Stomach smooth muscle (tissue), 2 donors: ENCODE results near the gene RDH8.
"Not testable (repeated sequence)": the region's sequence is repeated elsewhere in the genome, so short reads cannot be mapped to it uniquely, and the experiment has no call there.

Source experiments
- H3K27ac ChIP-seq: one replicate; pipeline ENCODE4 v1.7.0; 2013; ENCODE audit warnings: mild to moderate bottlenecking, low read length, inconsistent platforms
- H3K27me3 ChIP-seq, 2 donors: one replicate each; pipeline ENCODE4 v1.7.0; 2013; ENCODE audit warnings: low read length in 2 of 2; ENCODE audit not compliant: insufficient read depth in 2 of 2, control insufficient read depth in 1 of 2
- H3K36me3 ChIP-seq, 2 donors: one replicate each; pipeline ENCODE4 v1.7.0; 2013; ENCODE audit warnings: low read length in 2 of 2; ENCODE audit not compliant: control insufficient read depth in 2 of 2, insufficient read depth in 2 of 2
- H3K4me1 ChIP-seq: one replicate; pipeline ENCODE4 v1.7.0; 2013; ENCODE audit warnings: low read length; ENCODE audit not compliant: control insufficient read depth, insufficient read depth
- H3K4me3 ChIP-seq, 2 donors: one replicate each; pipeline ENCODE4 v1.7.0; 2013; ENCODE audit warnings: low read length in 2 of 2
- H3K9ac ChIP-seq, 2 donors: one replicate each; pipeline ENCODE4 v1.7.0; 2013; ENCODE audit warnings: low read length in 2 of 2, mild to moderate bottlenecking in 1 of 2
- H3K9me3 ChIP-seq, 2 donors: one replicate each; pipeline ENCODE4 v1.7.0; 2013; ENCODE audit warnings: low read length in 2 of 2; ENCODE audit not compliant: control insufficient read depth in 2 of 2
- donor health status: healthy.
- donor health status: Pancreatic carcinoma.

RDH8 gene

GRCh38 chr19:10013834-10014618, 743 bp downstream of the RDH8 start:
- Histone ChIP-seq H3K4me1 (peaks cover 2% of the 10 kb centered on the region), H3K27me3 (peaks cover 24 to 26% of the 10 kb centered on the region in 2 donors), H3K9me3 (no peaks in the 10 kb centered on the region), H3K4me3 (no peak overlapping the region), H3K36me3 (no peaks in the 10 kb centered on the region), H3K9ac (no peak overlapping the region), H3K27ac (no peak overlapping the region)

DNA sequence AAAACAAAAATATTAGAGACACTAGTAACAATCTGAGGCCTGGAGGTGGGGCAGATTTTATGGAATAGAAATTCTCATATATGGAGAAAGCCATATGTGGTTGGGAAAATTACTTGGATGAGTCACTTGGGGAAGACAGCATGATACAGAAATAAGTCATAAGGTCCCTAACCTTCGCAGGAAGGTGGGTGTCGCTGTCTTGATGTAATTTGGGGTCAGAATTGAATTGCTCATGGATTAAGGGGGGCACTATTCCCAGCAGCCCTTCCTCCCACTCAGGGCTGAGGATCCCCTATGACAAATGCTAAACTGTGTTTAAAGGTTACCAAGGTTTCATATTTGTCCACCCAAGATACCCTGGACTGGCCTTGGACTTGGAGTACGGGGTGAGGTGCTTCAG, 5.0 kb downstream of the RDH8 start:
- Histone ChIP-seq H3K4me3 (no peak overlapping the region), H3K27ac (no peak overlapping the region), H3K4me1 (no peaks in the 10 kb centered on the region), H3K36me3 (no peaks in the 10 kb centered on the region), H3K27me3 (peaks cover 2 to 13% of the 10 kb centered on the region in 2 donors), H3K9ac (no peak overlapping the region), H3K9me3 (no peaks in the 10 kb centered on the region)

DNA sequence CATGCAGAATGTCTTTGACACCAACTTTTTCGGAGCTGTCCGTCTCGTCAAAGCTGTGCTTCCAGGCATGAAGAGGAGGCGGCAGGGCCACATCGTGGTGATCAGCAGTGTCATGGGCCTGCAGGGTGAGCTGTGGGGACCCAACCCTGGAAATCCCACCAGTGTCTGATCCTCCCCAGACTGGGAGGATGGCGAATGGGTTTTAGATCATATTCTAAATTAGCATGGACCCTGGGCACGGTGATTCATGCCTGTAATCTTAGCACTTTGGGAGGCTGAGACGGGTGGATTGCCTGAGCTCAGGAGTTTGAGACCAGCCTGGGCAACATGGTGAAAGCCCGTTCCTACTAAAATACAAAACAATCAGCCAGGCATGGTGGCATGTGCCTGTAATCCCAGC, 5.5 kb downstream of the RDH8 start:
- Histone ChIP-seq H3K36me3 (no peaks in the 10 kb centered on the region), H3K27ac (no peak overlapping the region), H3K4me1 (no peaks in the 10 kb centered on the region), H3K4me3 (no peak overlapping the region), H3K27me3 (peaks cover 2 to 10% of the 10 kb centered on the region in 2 donors), H3K9me3 (no peaks in the 10 kb centered on the region), H3K9ac (no peak overlapping the region)

- Histone ChIP-seq H3K4me1 (no peaks in the 10 kb centered on the region), H3K9ac (no peak overlapping the region), H3K9me3 (no peaks in the 10 kb centered on the region), H3K27me3 (peaks cover 2 to 8% of the 10 kb centered on the region in 2 donors), H3K27ac (no peak overlapping the region), H3K36me3 (no peaks in the 10 kb centered on the region), H3K4me3 (no peak overlapping the region)
These were observed 6.0 kb downstream of the RDH8 start for GRCh38 chr19:10019246-10019645.

GRCh38 chr19:10020851-10021250, 7.6 kb downstream of the RDH8 start:
- Histone ChIP-seq H3K36me3 (no peaks in the 10 kb centered on the region), H3K9me3 (no peaks in the 10 kb centered on the region), H3K9ac (no peak overlapping the region), H3K4me1 (no peaks in the 10 kb centered on the region), H3K4me3 (no peak overlapping the region), H3K27me3 (peaks cover 2 to 6% of the 10 kb centered on the region in 2 donors), H3K27ac (no peak overlapping the region)

- peaks cover 2 to 8% of the 10 kb centered on the region in 2 donors for H3K27me3 ChIP-seq
- no peak overlapping the region for H3K4me3 ChIP-seq
- no peaks in the 10 kb centered on the region for H3K4me1 ChIP-seq
- no peaks in the 10 kb centered on the region for H3K9me3 ChIP-seq
- H3K36me3 ChIP-seq = no peaks in the 10 kb centered on the region
- no peak overlapping the region for H3K9ac ChIP-seq
- no peak overlapping the region for H3K27ac ChIP-seq
These were observed 8.2 kb downstream of the RDH8 start for GRCh38 chr19:10021446-10021845.

DNA sequence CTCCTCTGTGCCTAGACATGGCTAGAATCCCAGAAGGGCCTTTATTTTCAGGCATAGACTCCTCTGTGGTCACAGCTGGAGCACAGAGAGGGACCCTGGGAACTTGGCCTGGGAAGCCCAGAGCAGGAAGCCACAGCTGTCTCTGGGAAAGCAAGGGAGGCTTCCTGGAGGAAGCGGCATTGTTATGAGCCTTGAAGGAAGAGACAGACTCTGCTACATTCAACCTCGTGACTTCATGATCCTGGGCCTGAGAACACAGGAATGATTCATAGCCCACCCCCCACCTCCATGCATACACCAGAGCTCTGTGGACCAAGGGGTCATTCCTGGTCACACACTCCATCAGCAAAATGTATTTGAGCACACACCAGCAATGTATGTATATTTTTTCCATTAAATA, 8.6 kb downstream of the RDH8 start:
- Histone ChIP-seq H3K36me3 (no peaks in the 10 kb centered on the region), H3K9me3 (no peaks in the 10 kb centered on the region), H3K27ac (no peak overlapping the region), H3K9ac (no peak overlapping the region), H3K27me3 (peaks cover 0 to 7% of the 10 kb centered on the region in 2 donors), H3K4me1 (no peaks in the 10 kb centered on the region), H3K4me3 (no peak overlapping the region)

GRCh38 chr19:10023096-10023495, 9.8 kb downstream of the RDH8 start:
- not testable (repeated sequence) for H3K9ac ChIP-seq

DNA sequence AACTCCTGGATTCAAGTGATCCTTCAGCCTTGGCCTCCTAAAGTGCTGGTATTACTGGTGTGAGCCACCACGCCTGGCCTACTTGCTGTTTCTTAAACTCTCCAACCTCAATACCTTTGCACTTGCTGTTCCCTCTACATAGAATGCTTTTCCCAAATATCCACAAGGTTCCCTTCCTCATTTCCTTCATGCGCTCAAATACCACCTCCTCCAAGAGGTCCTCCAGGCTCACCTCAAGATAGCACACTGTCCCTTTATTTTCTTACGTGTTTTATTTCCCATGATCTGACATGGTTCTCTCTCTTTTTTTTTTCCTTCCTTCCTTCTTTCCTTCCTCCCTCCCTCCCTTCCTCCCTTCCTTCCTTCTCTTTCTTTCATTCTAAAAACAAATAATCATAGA, 13.5 kb downstream of the RDH8 start:
- Histone ChIP-seq H3K27me3 (peaks cover 0 to 9% of the 10 kb centered on the region in 2 donors), H3K4me3 (no peak overlapping the region), H3K4me1 (peaks cover 6% of the 10 kb centered on the region)

More at GRCh38 chr19:10023096-10023495, 9.8 kb downstream of the RDH8 start:
- H3K36me3 ChIP-seq, H3K27me3 ChIP-seq, H3K4me1 ChIP-seq, H3K27ac ChIP-seq, H3K9me3 ChIP-seq, H3K4me3 ChIP-seq: not testable (repeated sequence)

GRCh38 chr19:10027158-10027997, 14.1 kb downstream of the RDH8 start:
- H3K27ac ChIP-seq = no peak overlapping the region
- H3K4me3 ChIP-seq = peak overlapping the region in 1 of 2 donors; percentile 59
- H3K4me1 ChIP-seq = peaks cover 6% of the 10 kb centered on the region
- H3K9me3 ChIP-seq = no peaks in the 10 kb centered on the region
- H3K27me3 ChIP-seq = peaks cover 4 to 10% of the 10 kb centered on the region in 2 donors
- H3K9ac ChIP-seq = no peak overlapping the region
- H3K36me3 ChIP-seq = no peaks in the 10 kb centered on the region

More for the DNA sequence above, 13.5 kb downstream of the RDH8 start:
- Histone ChIP-seq H3K9ac (no peak overlapping the region), H3K36me3 (no peaks in the 10 kb centered on the region), H3K9me3 (no peaks in the 10 kb centered on the region), H3K27ac (no peak overlapping the region)
